LNCaP clone FGC (cell line): ENCODE data around the gene SGMS1.
"Not testable (repeated sequence)": the region's sequence is repeated elsewhere in the genome, so short reads cannot be mapped to it uniquely, and the experiment has no call there.

Experiments used
- DNase-seq: peaks from one replicate; pipeline ENCODE4 v3.0.0-alpha.2; 2011; ENCODE audit warnings: low read depth
- H3K4me3 ChIP-seq: 2 replicates; pipeline ENCODE4 v1.5.1; 2011; ENCODE audit warnings: mild to moderate bottlenecking, low read depth, low read length, control low read depth
- TF ChIP-seq, protein P1 (sequence below): IDR thresholded peaks from 2 replicates; pipeline ENCODE4 v1.5.1; 2012; ENCODE audit warnings: mild to moderate bottlenecking; ENCODE audit not compliant: control insufficient read depth, insufficient read depth; ENCODE audit errors: extremely low read depth

The SGMS1 gene

GRCh38 chr10:50575477-50576244, 48.1 kb downstream of the SGMS1 start:
- no peak overlapping the region for H3K4me3 ChIP-seq
- TF ChIP-seq, protein P1, sequence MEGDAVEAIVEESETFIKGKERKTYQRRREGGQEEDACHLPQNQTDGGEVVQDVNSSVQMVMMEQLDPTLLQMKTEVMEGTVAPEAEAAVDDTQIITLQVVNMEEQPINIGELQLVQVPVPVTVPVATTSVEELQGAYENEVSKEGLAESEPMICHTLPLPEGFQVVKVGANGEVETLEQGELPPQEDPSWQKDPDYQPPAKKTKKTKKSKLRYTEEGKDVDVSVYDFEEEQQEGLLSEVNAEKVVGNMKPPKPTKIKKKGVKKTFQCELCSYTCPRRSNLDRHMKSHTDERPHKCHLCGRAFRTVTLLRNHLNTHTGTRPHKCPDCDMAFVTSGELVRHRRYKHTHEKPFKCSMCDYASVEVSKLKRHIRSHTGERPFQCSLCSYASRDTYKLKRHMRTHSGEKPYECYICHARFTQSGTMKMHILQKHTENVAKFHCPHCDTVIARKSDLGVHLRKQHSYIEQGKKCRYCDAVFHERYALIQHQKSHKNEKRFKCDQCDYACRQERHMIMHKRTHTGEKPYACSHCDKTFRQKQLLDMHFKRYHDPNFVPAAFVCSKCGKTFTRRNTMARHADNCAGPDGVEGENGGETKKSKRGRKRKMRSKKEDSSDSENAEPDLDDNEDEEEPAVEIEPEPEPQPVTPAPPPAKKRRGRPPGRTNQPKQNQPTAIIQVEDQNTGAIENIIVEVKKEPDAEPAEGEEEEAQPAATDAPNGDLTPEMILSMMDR: no peak
- DNase-seq: no peak

GRCh38 chr10:50574931-50575330, 48.8 kb downstream of the SGMS1 start:
- no peak overlapping the region for H3K4me3 ChIP-seq
- DNase-seq: no peak
- TF ChIP-seq, protein P1: no peak

GRCh38 chr10:50574305-50574704, 49.5 kb downstream of the SGMS1 start:
- no peak overlapping the region for H3K4me3 ChIP-seq
- TF ChIP-seq, protein P1: no peak
- DNase-seq: no peak

GRCh38 chr10:50572017-50572491, 51.7 kb downstream of the SGMS1 start:
- no peak overlapping the region for H3K4me3 ChIP-seq
- TF ChIP-seq, protein P1: no peak
- no peak for DNase-seq

- DNase-seq, H3K4me3 ChIP-seq: not testable (repeated sequence)
These were observed 55.0 kb downstream of the SGMS1 start for GRCh38 chr10:50568750-50569149.

DNA sequence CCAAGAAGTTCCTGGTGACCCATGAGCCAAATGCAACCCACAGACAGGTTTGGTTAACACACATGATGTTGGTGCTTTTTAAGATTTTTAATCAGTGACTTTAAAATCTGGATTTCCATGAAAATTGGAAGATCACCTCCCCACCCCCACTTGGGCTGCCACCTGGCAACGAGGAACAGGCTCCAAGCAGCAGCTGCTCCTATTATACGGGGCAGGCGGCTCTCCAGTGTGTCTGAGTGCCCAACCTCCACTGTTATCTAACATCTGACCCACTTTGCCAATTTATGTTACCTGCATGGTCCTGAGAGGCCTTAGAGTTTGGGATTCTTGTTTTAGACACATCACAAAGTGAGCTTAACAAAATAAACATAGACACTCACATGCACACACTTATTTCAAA, 56.4 kb downstream of the SGMS1 start:
- no peak overlapping the region for H3K4me3 ChIP-seq
- no peak for DNase-seq
- TF ChIP-seq, protein P1: no peak

DNA sequence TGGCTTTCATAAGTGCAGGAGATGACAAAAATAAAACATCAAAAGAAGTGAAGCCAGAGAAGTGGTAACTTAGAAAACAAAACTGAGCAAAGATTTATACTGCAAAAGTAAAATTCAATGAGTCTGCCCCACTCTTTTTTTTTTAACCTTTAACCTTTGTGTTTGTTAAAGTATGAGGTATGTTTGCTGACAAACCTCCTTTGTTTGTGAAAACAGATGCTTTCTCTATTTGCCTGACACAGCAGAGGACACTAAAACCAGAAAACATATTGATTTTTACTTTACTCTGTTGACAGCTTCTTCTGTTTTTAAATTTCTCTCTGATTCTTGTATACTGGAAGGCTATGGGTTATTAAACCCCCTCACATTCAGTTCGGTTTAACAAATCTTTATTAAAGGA, 57.6 kb downstream of the SGMS1 start:
- TF ChIP-seq, protein P1: no peak
- no peak overlapping the region for H3K4me3 ChIP-seq
- no peak for DNase-seq
